Kasumi-1 (cell line): ENCODE results near the gene MRPS14.

ENCODE experiments used
- DNase-seq, 2 experiments: peaks; one replicate each; lab custom pipeline; 2025; lab: John Stamatoyannopoulos, UW

Gene MRPS14

GRCh38 chr1:174982971-174983689, 40.1 kb downstream of the MRPS14 start:
- DNase-seq, result peak; percentile 32 to 45

DNA sequence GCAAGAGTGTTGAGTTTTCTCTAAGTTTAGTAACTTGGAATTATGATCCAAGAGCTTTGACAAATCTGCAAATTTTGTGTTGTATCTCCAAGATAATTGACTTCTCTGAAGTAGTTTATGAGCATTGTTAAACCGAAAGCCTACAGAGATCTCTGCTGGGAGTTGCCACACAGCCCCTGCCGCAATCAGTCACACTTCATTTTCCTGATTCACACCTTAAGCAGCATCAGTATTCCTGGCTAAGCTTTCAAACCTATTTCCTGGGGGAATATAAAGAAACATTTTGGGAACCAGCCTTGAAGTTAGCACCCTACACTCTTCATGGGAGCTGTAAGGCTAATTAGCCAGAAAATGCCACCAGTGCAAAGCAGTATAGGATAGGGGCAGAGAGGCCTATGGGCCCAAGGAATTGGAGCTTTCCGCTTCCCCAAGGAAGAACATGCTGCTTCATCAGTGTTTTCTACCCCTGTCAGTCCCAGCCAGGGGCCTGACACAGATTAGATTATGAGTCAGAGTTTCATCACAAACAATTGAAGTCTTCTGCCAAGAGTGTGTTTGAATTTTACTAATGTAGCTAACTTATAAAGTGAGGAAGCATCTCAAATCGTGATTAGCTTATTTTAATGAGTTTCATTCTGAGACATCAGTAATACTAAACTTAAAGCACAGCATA, 46.7 kb downstream of the MRPS14 start:
- DNase-seq, result no peak

- no peak for DNase-seq
Observed at GRCh38 chr1:174975764-174976163, 47.5 kb downstream of the MRPS14 start.

DNA sequence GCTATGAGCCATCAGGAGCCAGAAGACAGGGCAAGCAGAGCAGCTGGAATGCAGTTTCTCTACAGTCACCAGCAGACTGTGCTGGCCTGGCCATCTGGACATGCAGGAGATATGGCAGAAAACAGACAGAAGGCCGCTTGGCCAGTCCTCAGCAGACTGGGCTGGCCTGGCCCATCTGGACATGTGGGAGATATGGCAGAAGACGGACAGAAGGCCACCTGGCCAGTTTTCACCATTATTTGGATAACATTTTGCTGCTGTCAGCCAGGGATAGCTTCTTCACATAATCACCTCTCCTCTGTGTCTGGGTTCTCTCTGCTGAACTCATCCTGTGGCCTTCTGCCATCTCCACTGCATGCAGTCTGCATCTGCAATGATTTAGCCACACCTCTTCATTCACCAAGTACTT, 48.5 kb downstream of the MRPS14 start:
- DNase-seq, result no peak

DNA sequence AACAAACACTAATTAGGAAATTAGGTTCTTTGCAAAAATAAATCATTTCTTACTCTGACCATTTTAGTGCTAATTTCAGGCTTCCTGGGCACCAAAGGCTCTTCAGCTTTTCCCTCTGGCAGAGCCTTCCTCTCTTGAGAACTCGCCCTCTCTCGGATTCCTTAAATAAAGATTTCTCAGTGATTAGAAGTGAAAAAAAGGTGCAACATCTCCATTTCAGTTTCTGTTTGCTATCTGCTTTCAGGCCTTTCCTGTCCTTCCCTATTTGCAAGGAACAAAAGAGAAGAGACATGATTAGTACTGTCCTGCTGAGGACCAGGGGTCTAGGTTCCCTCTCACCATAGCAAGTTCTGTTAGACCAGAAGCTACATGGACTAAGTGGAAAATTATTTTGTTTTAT, 51.3 kb downstream of the MRPS14 start:
- no peak for DNase-seq

DNA sequence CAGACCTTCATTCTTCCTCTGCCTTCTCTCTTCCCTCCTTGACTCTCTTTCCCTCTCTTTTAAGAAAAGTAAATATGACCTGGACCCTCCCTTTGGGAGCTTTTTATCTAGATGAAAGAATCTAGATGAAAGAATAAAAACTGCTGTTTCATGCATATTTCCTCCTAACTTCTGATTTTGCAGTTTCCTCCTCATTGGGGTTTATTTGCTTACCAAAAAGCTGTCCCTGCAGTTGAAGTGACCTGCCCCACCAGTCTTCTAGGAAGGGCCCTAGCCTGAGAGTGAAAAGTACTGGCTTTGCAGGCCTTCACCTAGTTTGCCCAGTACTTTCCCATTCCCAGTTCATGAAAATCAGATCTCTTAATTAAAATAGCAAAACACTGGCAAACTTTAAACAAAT, 51.8 kb downstream of the MRPS14 start:
- no peak for DNase-seq

DNA sequence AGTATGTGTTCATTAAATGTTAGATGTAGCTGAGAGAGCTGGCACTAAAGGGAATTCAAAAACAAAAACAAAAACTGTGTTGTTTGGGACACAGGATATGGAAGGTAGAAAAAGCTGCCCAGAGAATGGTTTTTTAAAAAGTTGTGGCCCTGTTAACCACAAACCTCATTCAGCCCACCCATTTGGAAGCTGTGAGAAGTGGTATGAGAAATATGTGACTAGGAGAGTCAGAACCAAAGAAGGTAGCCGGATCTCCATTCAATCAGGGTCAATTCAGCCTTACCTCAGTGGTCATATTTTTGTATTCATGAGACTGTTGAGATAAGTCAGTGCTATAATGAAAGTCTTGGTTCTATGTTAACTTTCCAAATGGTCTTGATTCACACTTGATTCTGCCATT, 53.2 kb downstream of the MRPS14 start:
- no peak for DNase-seq

DNA sequence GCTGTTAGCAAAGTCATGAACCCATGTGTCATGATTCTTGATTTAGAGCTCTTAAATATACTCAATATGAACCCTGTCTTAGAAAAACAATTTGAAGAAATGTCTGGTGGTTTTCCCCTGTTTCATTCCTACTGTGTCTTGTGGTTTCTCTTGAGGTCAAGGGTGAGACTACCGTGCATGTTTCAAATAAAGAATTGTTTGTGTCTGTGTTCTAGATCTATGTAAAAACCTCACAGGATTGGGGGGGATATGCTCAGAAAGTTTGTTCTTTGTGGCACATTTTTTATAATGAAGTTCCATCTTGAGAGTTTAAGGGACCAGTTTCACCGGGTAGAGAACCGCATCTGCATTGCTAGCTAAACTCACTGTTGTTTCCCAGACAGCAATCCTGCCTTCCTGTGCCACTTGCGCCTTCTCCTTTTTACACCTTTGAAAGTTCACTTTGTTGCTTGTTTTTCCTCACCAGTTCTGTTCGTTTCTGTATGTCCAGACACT, 54.4 kb downstream of the MRPS14 start:
- peak; percentile 10 to 24 for DNase-seq

DNA sequence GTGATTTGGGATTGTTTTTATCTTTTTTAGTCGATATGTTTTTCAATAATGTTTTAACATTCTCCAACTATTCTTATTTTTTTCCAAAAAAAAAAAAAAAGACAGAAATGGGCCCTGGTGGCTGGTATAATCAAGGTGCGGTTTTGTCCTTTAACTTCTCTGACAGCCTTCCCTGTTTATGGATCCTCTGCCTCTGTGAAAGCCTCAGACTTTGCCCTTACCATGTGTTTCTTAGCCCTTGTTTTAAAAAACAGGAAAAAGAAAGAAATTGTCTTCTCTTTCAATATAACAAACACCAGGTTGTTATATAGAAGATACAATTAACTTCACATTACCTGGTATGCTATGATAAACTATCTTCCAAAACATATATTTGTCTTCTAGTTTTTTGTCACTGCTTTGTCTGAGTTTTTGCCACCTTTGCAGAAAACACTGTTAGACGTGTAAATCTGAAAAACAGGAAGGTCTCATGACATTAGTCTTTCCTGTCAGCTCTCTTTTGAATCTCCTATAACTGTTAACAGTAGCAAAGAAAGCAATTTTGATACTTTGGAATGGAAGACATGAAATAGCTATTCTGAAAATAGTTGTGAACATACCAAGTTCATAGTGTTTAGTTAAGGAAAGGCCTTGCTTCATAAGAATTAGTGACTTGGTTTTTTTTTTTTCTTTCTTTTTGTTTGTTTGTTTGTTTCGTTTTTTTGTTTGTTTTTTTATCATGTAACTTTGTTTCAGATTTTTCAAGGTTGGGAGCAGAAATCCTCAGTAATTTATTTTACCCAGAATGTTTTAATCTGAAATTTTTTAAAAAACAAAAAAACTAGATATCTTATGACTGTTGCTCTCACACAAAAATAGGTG, 55.1 kb downstream of the MRPS14 start:
- DNase-seq, result no peak

DNA sequence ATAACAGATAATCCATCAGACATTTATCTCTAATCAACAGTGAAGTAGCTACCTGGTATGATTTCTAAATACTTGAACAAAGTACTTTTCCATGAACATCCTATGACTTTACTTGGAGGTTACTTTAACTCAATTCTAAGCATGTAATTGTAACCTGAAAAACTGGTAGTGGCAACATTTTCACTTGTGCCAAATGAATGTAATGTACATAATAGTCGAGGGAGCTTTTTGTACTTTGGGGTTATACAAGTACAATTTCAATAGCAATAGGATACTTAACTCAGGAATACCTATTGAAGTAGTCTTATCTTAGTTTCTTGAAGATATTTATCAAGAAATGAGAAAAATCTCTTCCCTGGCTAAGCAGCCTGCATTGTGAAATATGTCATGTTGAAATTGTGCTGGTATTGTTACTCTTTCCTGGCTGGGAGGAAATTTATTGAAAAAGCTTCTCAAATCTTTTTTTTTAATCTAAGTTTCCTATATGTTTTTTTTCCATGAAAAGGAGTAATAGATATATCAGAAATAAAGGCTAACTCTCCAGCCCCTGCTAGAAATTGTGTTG, 57.1 kb downstream of the MRPS14 start:
- no peak for DNase-seq

GRCh38 chr1:174965362-174966007, 57.7 kb downstream of the MRPS14 start:
- no peak for DNase-seq

- DNase-seq, result no peak
Observed at GRCh38 chr1:174964972-174965361, 58.3 kb downstream of the MRPS14 start.

- DNase-seq, result peak; percentile 40 to 48
Observed at GRCh38 chr1:174964261-174964971, 58.8 kb downstream of the MRPS14 start.

- no peak for DNase-seq
Observed at GRCh38 chr1:174963529-174964125, 59.6 kb downstream of the MRPS14 start.
